Upper lobe of left lung (tissue), 6 donors: Measurements from ENCODE around the gene FBLN2. TPM values are rescaled to one million over a fixed set of nuclear protein-coding genes. Genes with fewer than 3 reads are reported as not detected.

ENCODE experiments used
- ATAC-seq, 2 donors: fragments of 200-7000 bp; cut with Tn5 transposase; one replicate each; pipeline ENCODE4 v1.9.1; 2022; ENCODE audit warnings: mild to moderate bottlenecking in 2 of 2, moderate library complexity in 2 of 2; ENCODE audit not compliant: low FRiP score in 2 of 2
- DNase-seq, 2 donors: peaks; one replicate each; pipeline ENCODE4 v3.0.0-alpha.2; 2019 to 2020
- H3K27ac ChIP-seq, 4 donors: fragments of 200-600 bp; sonication (generic); one replicate each; pipeline ENCODE4 v1.5.1; 2016 to 2019
- H3K27me3 ChIP-seq, 4 donors: fragments of 200-600 bp; sonication (generic); one replicate each; pipeline ENCODE4 v1.5.1; 2017 to 2019
- H3K36me3 ChIP-seq, 4 donors: fragments of 200-600 bp; sonication (generic); one replicate each; pipeline ENCODE4 v1.5.1; 2016 to 2019
- H3K4me1 ChIP-seq, 4 donors: fragments of 200-600 bp; sonication (generic); one replicate each; pipeline ENCODE4 v1.5.1; 2018 to 2019
- H3K4me3 ChIP-seq, 4 donors: fragments of 200-600 bp; sonication (generic); one replicate each; pipeline ENCODE4 v1.5.1; 2017 to 2019; ENCODE audit warnings: mild to moderate bottlenecking in 2 of 4, moderate library complexity in 1 of 4
- H3K9me3 ChIP-seq, 4 donors: fragments of 200-600 bp; sonication (generic); one replicate each; pipeline ENCODE4 v1.5.1; 2018 to 2019
- CTCF ChIP-seq, 6 experiments: fragments of 450-650 bp in 4 of 6; fragments of 200-600 bp in 2 of 6; sonication (generic) in 2 of 6; IDR thresholded peaks; one replicate each; pipeline ENCODE4 v1.5.1; 2016 to 2019; ENCODE audit warnings: antibody characterized with exemption in 6 of 6
- EP300 ChIP-seq, 4 donors: sonication (generic); formaldehyde crosslinking; IDR thresholded peaks; one replicate each; pipeline ENCODE4 v1.5.1; 2017; ENCODE audit warnings: antibody characterized with exemption in 4 of 4, control low read depth in 2 of 4
- POLR2A ChIP-seq, 4 donors: fragments of 450-650 bp; IDR thresholded peaks; one replicate each; pipeline ENCODE4 v1.5.1; 2016 to 2017; ENCODE audit warnings: antibody characterized with exemption in 4 of 4, mild to moderate bottlenecking in 2 of 4
- POLR2AphosphoS5 ChIP-seq, 2 donors: sonication (generic); formaldehyde crosslinking; IDR thresholded peaks; one replicate each; pipeline ENCODE4 v1.5.1; 2017; ENCODE audit warnings: antibody characterized with exemption in 2 of 2
- WGBS, 2 donors: methylation state at CpG; one replicate each; pipeline ENCODE4 v1.1.5; 2017 to 2018; 5-methylcytosine and 5-hydroxymethylcytosine counted together
- total RNA-seq, 6 donors: library from RNA; depleted of rRNA in 4 of 6; stranded (reverse); fragments of >200 nt in 4 of 6; gene quantifications; one replicate each; pipeline versions ENCODE4 v1.1.0 to v1.2.1, GENCODE V29; 2016 to 2021
- donor health status: DM: no; HTN: no; CAD: no; lungs with moderate emphysema.
- donor health status: DM: no; HTN: yes; CAD: no; lungs with severe emphysema.

The FBLN2 gene
- total RNA-seq, 6 donors from 2014 or later: 2.1 to 85.7 (median 19.5) TPM

- peak in 1 of 2 donors; percentile 65 for ATAC-seq
- Histone ChIP-seq H3K4me3 (no peak overlapping the region), H3K27me3 (no peaks in the 10 kb centered on the region), H3K36me3 (no peaks in the 10 kb centered on the region), H3K9me3 (no peaks in the 10 kb centered on the region), H3K27ac (no peak overlapping the region), H3K4me1 (no peaks in the 10 kb centered on the region)
- no peak for TF ChIP-seq CTCF (IDR thresholded peaks at IDR 0.05)
- peak in 1 of 2 donors; percentile 27 for TF ChIP-seq POLR2AphosphoS5 (IDR thresholded peaks at IDR 0.05)
- no peak for TF ChIP-seq EP300 (IDR thresholded peaks at IDR 0.05)
- TF ChIP-seq POLR2A (IDR thresholded peaks at IDR 0.05): no peak
- DNase-seq: peak in 1 of 2 donors; percentile 69
- WGBS, 2 donors: 64 to 74% methylated on average over 9 to 18 of the region's 18 CpGs
These were observed 31.5 kb upstream of the FBLN2 start for GRCh38 chr3:13517253-13517977.

GRCh38 chr3:13518516-13518953 is 30.4 kb upstream of the FBLN2 start:
- DNase-seq: peak in 1 of 2 donors; percentile 79

GRCh38 chr3:13519006-13519791 is 29.7 kb upstream of the FBLN2 start:
- no peak for ATAC-seq
- peak in 1 of 2 donors; percentile 53 for DNase-seq
- H3K9me3 ChIP-seq: no peaks in the 10 kb centered on the region
- H3K27me3 ChIP-seq: no peaks in the 10 kb centered on the region
- H3K36me3 ChIP-seq: no peaks in the 10 kb centered on the region
- no peak overlapping the region for H3K27ac ChIP-seq
- no peak for TF ChIP-seq EP300 (IDR thresholded peaks at IDR 0.05)
- no peak for TF ChIP-seq POLR2A (IDR thresholded peaks at IDR 0.05)
- no peak for TF ChIP-seq CTCF (IDR thresholded peaks at IDR 0.05)
- TF ChIP-seq POLR2AphosphoS5 (IDR thresholded peaks at IDR 0.05): no peak
- no peak overlapping the region for H3K4me3 ChIP-seq
- 84 to 91% methylated on average over 9 to 19 of the region's 19 CpGs for WGBS, 2 donors
- no peaks in the 10 kb centered on the region for H3K4me1 ChIP-seq

More at GRCh38 chr3:13518516-13518953, 30.4 kb upstream of the FBLN2 start:
- no peak overlapping the region for H3K27ac ChIP-seq
- no peak for TF ChIP-seq POLR2A (IDR thresholded peaks at IDR 0.05)
- TF ChIP-seq EP300 (IDR thresholded peaks at IDR 0.05): no peak
- TF ChIP-seq CTCF (IDR thresholded peaks at IDR 0.05): no peak
- TF ChIP-seq POLR2AphosphoS5 (IDR thresholded peaks at IDR 0.05): no peak
- H3K9me3 ChIP-seq: no peaks in the 10 kb centered on the region
- H3K4me1 ChIP-seq: no peaks in the 10 kb centered on the region
- 85 to 87% methylated on average over 7 to 15 of the region's 15 CpGs for WGBS, 2 donors
- H3K4me3 ChIP-seq: no peak overlapping the region
- no peak for ATAC-seq
- H3K36me3 ChIP-seq: no peaks in the 10 kb centered on the region
- H3K27me3 ChIP-seq: no peaks in the 10 kb centered on the region

GRCh38 chr3:13520326-13520880 is 28.5 kb upstream of the FBLN2 start:
- no peak for ATAC-seq
- no peaks in the 10 kb centered on the region for H3K27me3 ChIP-seq
- WGBS, 2 donors: 94 to 98% methylated on average over 7 to 9 of the region's 9 CpGs
- no peak overlapping the region for H3K27ac ChIP-seq
- no peaks in the 10 kb centered on the region for H3K9me3 ChIP-seq
- H3K4me3 ChIP-seq: no peak overlapping the region
- H3K36me3 ChIP-seq: no peaks in the 10 kb centered on the region
- no peaks in the 10 kb centered on the region for H3K4me1 ChIP-seq
- TF ChIP-seq EP300 (IDR thresholded peaks at IDR 0.05): no peak
- no peak for TF ChIP-seq CTCF (IDR thresholded peaks at IDR 0.05)
- TF ChIP-seq POLR2AphosphoS5 (IDR thresholded peaks at IDR 0.05): no peak
- TF ChIP-seq POLR2A (IDR thresholded peaks at IDR 0.05): no peak
- DNase-seq: no peak
